ENCODE measurements around the gene USP49.

- TF ChIP-seq GATA3 (IDR thresholded peaks at IDR 0.05; ENCODE audit: low read depth, low read length) (no peak), GATA2 (IDR thresholded peaks at IDR 0.05; ENCODE audit: low read depth, low read length) (no peak)
Observed at GRCh38 chr6:41756354-41756753, 138.8 kb downstream of the USP49 start.
